COLO668 (cell line): ENCODE data around the gene CACNA1I.

Experiments used
- DNase-seq: peaks from one replicate; lab custom pipeline; 2025; ENCODE audit not compliant: unreplicated experiment; lab: John Stamatoyannopoulos, UW

CACNA1I gene

GRCh38 chr22:39664485-39665200, 94.1 kb downstream of the CACNA1I start:
- peak; percentile 30 for DNase-seq

- no peak for DNase-seq
Observed at GRCh38 chr22:39665229-39665628, 94.7 kb downstream of the CACNA1I start.

GRCh38 chr22:39665661-39666431, 95.3 kb downstream of the CACNA1I start:
- no peak for DNase-seq

GRCh38 chr22:39666495-39666894, 95.9 kb downstream of the CACNA1I start:
- DNase-seq, result no peak

- no peak for DNase-seq
Observed at GRCh38 chr22:39666926-39667325, 96.4 kb downstream of the CACNA1I start.

- DNase-seq, result no peak
Observed at GRCh38 chr22:39669432-39669831, 98.9 kb downstream of the CACNA1I start.

- DNase-seq, result no peak
Observed at GRCh38 chr22:39671936-39672335, 101.4 kb downstream of the CACNA1I start.

- no peak for DNase-seq
Observed at GRCh38 chr22:39674536-39674935, 104.0 kb downstream of the CACNA1I start.

GRCh38 chr22:39675947-39676346, 105.4 kb downstream of the CACNA1I start:
- DNase-seq, result no peak

GRCh38 chr22:39677967-39678366, 107.4 kb downstream of the CACNA1I start:
- DNase-seq, result no peak

- no peak for DNase-seq
Observed at GRCh38 chr22:39678862-39679490, 108.4 kb downstream of the CACNA1I start.

- DNase-seq, result no peak
Observed at GRCh38 chr22:39679652-39680051, 109.1 kb downstream of the CACNA1I start.

- no peak for DNase-seq
Observed at GRCh38 chr22:39680486-39680885, 109.9 kb downstream of the CACNA1I start.

GRCh38 chr22:39681038-39681861, 110.7 kb downstream of the CACNA1I start:
- no peak for DNase-seq

GRCh38 chr22:39682994-39683393, 112.4 kb downstream of the CACNA1I start:
- DNase-seq, result no peak

- DNase-seq, result no peak
Observed at GRCh38 chr22:39683639-39684038, 113.1 kb downstream of the CACNA1I start.

GRCh38 chr22:39684702-39685281, 114.2 kb downstream of the CACNA1I start:
- no peak for DNase-seq

- DNase-seq, result no peak
Observed at GRCh38 chr22:39685336-39686177, 115.0 kb downstream of the CACNA1I start.

- no peak for DNase-seq
Observed at GRCh38 chr22:39686178-39686620, 115.6 kb downstream of the CACNA1I start.
